ENCODE results near the gene UBL5. TPM values are rescaled to one million over a fixed set of nuclear protein-coding genes. Genes with fewer than 3 reads are reported as not detected.
A peak's percentile ranks its signal among the peaks of the same experiment; 100 is the strongest.
"Not testable (repeated sequence)": the region's sequence is repeated elsewhere in the genome, so short reads cannot be mapped to it uniquely, and the experiment has no call there.

Gene UBL5
- polyA plus RNA-seq (2014; cell fraction: cytosol; rRNA removed), result 698 and 2,369 TPM in 2 replicates
- polyA plus RNA-seq (2014; cell fraction: nucleus; rRNA removed), result 345 and 644 TPM in 2 replicates

DNA sequence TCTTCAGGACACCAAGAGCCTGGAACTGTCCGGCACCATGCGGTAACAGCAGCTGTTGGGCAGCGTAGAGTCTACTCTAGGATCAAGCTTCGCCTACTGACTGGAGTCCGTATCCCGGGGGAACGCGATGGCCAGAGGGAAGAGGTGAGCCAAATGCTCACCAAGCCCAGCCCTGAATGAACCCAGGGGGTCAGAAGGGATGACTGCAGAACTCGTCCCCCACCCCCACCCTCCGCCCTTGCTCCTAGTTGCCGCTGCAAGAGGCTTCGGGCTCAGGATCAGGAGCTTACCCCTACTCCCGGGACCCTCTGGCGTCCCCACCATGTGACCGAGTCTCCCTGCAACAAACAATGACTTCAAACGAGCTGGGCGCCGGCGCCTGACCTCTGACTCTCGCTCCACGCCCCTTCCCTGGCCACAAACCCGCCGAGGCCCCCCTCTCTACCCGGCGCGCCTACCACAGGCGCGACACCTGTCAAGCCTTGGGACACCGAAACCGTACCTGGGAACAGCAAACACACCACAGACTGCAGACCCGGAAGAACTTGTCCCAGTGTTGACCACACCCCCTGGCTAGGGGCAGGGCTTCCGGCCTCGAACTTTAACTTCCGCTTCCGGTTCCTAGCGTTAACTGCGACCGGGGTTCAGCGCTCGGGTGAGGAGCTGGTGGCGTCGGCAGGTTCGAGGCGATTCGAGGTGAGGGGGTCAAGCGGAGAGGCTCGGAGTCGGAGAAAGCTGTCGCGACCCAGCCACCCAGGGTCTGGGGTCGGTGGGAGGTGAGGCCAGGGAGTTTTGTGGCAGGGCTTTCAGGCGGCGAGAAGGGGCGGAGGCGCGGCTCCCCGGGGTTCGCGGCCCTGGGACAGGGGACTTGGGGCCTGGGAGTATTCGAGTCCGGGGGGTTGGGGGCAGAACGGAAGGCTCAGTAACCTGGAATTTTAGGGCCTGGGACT is at the start of gene UBL5:
TSS of gene UBL5 (plus strand) at position 630 of the 950 bp plus-strand sequence. CDS start 420 bp downstream, outside the sequence.
- peak; percentile 88 for DNase-seq (ENCODE audit: low spot score)

DNA sequence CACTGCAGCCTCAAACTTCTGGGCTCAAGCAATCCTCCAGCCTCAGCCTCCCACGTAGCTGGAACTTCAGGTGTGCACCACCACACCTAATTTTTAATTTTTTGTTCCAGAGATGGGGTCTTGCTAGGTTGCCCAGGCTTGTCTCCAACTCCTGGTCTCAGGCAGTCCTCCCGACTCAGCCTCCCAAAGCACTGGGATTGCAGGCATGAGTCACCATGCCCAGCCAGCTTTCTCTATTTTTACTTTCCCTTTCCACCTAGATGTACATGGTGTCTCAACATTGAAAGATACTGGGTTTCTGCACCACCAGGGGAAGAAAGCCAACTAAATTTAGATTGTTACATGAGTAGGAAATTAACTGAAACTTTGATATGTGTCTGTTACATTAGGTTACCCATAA is 45.4 kb upstream of the UBL5 start:
- no peak for DNase-seq (ENCODE audit: low spot score)

DNA sequence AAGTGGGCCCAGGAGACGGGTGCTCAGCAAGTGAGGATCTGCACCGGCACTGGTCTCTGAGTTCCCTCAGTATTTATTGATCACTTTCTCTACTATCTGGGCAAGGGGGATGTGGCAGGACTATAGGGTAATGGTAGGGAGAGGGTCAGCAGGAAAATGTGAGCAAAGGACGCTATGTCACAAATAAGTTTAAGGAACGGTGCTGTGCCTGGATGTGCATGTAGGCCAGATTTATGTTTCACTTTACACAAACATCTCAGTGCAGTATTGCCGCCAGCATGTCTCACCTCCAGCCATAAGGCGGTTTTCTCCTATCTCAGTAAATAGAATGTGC is 43.6 kb upstream of the UBL5 start:
- not testable (repeated sequence) for DNase-seq (ENCODE audit: low spot score)

DNA sequence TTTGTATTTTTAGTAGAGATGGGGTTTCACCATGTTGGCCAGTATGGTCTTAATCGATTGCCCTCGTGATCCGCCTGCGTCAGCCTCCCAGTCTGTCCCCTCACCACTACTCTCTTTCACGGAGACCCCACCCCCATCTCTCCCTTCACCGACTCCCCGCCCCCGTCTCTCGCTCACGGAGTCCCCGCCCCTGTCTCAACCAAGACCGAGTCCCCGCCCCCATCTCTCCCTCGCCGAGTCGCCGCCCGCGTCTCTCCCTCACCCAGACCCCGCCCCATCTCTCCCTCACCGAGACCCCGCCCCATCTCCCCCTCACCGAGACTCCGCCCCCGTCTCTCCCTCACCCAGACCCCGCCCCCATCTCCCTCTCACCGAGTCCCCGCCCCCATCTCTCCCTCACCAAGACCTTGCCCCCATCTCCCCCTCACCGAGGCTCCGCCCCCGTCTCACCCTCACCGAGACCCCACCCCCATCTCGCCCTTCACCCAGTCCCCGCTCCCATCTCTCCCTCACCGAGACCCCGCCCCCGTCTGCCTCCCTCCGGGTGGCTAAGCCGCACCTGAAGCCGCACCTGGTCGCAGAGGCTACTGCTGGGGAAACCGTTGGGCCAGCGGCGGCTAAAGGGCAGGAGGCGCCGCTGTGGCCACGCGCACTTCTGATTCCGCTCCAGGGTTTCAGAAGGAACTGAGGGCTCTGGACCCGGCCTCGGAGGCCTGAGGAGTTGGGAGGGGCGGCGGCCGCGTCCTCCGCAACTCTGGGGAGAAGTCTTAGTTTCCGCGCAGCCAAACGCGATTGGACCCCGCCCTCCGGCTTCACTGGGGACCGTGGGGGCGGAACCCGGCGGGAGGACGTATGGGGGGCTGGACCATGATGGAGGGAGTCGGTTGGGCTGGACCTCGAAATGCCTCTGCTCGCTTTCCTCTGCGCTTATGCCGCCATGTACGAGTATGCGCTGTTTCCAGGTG is 42.1 kb upstream of the UBL5 start:
- DNase-seq (ENCODE audit: low spot score), result peak; percentile 89

DNA sequence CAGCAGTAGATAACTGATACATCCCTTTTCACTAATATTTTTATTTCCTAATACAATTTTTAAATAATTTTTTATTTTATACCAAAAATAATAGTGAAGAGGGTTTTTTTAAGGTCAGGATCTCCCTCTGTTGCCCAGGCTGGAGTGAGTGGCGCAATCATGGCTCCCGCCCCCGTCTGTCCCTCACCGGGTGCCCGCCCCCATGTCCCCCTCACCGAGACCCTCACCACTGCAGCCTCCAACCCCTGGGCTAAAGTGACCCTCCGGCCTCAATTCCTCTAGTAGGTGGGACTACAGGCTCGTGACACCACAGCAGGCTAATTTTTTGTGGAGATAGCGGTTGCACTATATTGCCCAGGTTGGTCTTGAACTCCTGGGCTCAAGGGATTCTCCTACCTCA is 41.4 kb upstream of the UBL5 start:
- DNase-seq (ENCODE audit: low spot score), result no peak

DNA sequence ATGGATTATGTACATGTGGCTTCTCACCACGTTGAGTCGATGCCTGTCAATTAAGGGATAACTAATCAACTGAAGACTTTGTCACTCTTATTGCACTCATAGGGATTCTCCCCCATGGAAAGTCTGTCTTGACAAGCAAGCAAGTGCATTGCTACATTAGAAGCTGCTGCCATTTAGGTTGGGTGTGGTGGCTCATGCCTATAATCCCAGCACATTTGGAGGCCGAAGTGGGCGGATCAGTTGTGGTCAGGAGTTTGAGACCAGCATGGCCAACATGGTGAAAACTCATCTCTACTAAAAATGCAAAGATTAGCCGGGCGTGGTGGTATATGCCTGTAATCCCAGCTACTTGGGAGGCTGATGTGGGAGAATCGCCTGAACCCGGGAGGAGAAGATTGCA is 40.9 kb upstream of the UBL5 start:
- DNase-seq (ENCODE audit: low spot score), result no peak

DNA sequence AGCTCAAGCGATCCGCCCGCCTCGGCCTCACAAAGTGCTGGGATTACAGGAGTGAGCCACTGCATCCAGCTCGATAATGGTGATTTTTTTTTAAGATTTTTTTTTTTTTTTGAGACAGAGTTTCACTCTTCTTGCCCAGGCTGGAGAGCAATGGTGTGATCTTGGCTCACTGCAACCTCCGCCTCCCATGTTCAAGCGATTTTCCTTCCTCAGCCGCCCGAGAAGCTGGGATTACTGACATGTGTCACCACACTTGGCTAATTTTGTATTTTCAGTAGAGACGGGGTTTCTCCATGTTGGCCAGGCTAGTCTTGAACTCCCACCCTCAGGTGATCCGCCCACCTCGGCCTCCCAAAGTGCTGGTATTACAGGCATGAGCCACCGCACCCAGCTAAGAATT is 39.1 kb upstream of the UBL5 start:
- DNase-seq (ENCODE audit: low spot score), result not testable (repeated sequence)

DNA sequence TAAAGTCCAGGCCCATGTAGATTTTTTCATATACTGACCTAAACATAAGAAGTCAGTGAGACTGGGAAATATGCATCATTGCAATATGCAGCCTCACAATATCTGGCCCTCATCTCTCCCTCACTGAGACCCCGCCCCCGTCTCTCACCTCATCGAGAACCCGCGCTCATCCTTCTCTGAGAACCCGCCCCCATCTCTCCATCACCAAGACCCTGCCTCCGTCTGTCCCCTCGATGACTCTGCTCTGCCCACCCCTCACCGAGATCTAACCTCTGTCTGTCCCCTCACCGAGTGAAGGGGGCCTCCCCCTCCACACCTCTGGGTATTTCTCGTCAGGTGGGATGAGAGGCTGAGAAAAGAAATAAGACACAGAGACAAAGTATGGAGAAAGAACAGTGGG is 38.7 kb upstream of the UBL5 start:
- DNase-seq (ENCODE audit: low spot score), result no peak

DNA sequence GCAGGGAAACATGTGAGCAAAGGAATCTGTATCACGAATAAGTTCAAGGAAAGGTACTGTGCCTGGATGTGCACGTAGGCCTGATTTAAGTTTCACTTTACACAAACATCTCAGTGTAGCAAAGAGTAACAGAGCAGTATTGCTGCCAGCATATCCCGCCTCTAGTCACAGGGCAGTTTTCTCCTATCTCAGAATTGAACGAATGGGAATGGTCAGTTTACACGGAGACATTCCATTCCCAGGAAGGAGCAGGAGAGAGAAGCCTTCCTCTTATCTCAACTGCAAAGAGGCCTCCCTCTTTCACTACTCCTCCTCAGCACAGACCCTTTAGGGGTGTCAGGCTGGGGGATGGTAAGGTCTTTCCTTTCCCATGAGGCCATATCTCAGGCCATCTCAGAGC is 38.1 kb upstream of the UBL5 start:
- not testable (repeated sequence) for DNase-seq (ENCODE audit: low spot score)

DNA sequence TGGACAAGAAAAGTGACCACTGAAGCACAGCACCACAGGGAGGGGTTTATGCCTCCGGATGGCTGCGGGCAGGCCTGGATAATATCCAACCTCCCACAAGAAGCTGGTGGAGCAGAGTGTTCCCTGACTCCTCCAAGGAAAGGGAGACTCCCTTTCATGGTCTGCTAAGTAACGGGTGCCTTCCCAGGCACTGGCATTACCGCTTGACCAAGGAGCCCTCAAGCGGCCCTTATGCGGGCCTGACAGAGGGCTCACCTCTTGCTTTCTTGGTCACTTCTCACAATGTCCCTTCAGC is 36.7 kb upstream of the UBL5 start:
- not testable (repeated sequence) for DNase-seq (ENCODE audit: low spot score)

DNA sequence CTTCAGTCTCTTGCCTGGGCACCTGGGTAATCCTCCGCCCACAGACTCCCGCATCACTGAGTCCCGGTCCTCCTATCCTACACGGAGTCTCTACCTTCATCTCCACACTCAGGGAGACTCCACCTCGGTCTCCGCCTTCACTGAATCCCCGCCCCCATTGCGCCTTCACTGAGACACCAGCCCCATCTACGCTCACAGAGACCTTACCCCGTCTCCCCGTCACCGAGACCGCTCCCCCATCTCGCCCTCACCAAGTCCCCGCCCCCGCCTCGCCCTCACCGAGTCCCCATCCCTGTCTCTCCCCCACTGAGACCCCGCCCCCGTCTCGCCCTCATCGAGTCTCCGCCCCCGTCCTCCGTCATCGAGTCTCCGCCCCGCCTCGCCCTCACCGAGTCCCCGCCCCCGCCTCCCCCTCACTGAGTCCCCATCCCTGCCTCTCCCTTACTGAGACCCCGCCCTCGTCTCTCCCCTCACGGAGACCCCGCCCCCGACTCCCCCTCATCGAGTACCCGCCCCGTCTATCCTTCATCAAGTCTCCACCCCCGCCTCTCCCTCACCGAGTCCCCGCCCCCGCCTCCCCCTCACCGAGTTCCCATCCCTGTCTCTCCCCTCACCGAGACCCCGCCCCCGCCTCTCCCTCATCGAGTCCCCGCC is 36.0 kb upstream of the UBL5 start:
- DNase-seq (ENCODE audit: low spot score), result peak; percentile 85

DNA sequence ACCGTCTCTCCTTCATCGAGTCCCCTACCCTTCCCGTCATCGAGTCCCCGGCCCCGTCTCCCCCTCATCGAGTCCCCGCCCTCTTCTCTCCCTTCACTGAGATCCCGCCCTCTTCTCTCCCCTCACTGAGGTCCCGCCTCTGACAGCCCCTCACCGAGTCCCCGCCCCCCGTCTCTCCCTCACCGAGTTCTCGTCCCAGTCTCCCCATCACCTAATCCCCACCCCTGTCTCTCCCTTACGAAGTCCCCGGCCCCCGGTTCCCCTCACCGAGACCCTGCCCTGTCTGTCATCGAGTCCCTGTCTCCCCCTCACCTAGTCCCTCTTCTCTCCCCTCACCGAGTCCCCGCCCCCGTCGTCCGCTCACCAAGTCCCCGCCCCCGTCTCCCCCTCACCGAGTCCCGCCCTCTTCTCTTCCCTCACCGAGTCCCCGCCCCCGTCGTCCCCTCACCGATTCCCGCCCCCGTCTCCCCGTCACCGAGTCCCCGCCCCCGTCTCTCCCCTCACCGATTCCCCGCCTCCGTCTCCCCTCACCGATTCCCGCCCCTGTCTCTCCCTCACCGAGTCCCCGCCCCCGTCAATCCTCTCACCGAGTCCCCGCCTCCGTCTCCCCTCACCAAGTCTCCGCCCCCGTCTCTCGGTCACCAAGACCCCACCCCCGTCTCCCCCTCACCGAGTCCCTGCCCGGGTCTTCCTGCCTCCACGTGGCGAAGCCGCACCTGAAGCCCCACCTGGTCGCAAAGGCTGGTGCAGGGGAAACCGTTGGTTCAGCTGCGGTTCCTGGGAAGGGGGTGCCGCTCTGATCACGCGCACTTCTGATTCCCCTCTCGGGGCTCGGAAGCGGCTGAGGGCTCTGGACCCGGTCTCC is 35.3 kb upstream of the UBL5 start:
- peak; percentile 82 for DNase-seq (ENCODE audit: low spot score)

DNA sequence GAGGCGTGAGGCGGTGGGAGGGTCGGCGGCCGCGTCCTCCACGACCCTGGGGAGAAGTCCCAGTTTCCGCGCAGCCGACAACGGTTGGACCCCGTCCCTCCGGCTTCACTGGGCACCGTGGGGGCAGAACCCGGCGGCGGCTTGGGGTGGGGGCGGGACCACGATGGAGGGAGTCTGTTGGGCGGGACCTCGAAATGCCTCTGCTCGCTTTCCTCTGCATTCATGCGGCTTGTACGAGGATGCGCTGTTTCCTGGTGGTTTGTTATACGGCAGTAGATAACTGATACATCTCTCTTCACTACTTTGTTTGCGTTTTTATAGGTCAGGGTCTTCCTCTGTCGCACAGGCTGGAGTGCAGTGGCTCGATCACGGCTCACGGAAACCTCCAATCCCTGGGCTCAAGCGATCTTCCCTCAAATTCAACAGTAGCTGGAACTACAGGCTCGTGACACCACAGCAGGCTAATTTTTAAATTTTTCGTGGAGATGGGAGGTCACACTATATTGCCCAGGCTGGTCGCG is 34.6 kb upstream of the UBL5 start:
- no peak for DNase-seq (ENCODE audit: low spot score)

DNA sequence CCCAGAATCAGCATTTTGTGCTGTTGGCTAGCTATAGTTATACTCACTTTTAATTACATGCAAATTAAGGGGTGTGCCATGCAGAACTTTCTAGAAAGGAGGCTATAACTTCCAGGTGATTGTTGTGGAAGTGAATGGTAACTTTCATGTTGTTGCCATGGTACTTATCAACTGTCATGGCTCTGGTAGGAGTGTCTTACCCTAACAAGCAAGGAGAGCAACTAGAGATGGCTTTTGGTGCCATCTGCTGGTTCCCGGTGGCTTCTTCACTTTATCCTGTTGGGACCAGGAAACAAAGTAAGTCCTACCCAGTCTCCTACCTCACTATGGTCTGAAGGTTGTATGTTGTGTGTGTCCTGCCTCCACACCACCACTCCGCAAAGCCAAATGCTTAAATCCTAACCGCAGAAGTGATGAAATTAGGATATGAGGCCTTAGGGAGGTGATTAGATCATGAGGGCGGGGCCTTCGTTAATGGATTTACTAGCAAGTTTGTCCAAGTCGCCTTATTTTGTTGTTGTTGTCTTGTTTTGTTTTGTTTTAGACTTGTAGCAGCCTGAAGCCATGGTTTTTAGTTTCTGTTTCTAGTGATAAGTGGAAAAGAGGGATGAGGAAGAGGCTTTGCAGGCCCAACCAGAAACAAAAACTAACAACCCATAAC is 31.5 kb upstream of the UBL5 start:
- peak; percentile 90 for DNase-seq (ENCODE audit: low spot score)

DNA sequence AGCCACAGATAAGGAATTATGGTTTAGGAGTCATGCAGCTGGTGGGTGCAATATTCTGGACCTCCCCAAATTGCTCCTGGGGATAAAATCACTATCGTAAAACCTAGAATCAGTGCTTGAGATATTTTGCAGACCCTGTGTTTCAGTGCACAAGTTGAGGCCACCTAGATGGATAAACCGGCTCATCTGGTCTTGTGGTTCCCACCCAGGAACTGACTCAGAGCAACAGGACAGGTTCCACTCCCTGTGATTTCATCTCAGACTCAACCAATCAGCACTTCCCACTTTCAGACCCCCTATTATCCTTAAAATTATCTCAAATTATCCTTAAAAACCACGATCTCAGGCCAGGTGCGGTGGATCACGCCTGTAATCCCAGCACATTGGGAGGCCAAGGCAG is 29.8 kb upstream of the UBL5 start:
- DNase-seq (ENCODE audit: low spot score), result no peak

DNA sequence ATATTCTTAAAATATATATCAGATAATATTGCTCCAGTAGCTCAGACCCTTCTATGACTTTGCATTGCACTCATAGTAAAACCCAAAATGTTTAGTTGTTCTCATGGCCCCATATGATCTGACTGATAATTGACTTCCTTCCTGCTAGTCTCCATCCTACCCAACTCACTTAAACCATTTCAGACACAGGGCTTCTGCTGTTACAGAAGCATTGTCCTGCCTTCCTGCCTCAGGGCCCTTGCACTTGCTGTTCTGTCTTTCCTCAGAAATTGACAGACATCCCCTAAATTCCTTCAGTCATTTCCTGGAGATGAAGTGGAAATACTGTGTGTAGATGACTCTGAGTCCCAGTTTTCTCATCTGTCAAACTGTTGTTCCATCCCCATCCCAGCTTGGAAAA is 28.6 kb upstream of the UBL5 start:
- no peak for DNase-seq (ENCODE audit: low spot score)

DNA sequence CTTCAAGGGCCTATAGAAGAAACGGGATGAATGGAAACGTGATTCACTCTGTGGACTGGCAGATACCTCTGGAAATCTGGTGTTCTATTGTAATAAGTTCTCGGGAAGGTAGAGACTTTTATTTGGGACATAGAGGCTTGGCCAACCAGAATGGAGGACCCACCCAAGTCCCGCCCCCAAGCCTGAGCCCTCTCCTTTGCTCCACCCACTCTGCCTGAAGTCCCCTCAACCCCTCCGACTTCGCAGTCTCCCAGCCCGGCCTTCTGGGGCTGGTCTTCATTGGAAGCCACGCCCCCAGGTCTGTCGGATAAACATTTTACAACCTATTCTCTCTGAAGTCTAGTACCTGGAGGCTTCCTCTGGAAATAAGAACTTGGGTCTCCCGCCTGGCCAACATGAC is 25.7 kb upstream of the UBL5 start:
- no peak for DNase-seq (ENCODE audit: low spot score)

DNA sequence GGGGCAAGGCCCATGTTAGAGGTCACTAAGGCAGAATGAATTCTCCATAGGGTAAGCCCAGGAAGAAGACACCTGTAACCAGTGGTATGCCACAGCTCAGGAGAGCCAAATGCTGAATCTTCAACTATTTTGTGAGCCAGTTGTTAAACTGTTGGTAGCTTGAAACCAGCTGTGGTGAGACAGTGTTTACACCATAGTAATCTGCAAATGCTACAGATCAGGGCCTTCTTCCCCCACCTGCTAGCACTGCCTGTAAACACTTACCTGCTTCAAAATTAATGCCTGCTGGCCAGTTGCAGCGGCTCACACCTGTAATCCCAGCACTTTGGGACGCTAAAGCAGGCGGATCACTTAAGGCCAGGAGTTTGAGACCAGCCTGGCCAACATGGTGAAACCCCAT is 20.9 kb upstream of the UBL5 start:
- no peak for DNase-seq (ENCODE audit: low spot score)

DNA sequence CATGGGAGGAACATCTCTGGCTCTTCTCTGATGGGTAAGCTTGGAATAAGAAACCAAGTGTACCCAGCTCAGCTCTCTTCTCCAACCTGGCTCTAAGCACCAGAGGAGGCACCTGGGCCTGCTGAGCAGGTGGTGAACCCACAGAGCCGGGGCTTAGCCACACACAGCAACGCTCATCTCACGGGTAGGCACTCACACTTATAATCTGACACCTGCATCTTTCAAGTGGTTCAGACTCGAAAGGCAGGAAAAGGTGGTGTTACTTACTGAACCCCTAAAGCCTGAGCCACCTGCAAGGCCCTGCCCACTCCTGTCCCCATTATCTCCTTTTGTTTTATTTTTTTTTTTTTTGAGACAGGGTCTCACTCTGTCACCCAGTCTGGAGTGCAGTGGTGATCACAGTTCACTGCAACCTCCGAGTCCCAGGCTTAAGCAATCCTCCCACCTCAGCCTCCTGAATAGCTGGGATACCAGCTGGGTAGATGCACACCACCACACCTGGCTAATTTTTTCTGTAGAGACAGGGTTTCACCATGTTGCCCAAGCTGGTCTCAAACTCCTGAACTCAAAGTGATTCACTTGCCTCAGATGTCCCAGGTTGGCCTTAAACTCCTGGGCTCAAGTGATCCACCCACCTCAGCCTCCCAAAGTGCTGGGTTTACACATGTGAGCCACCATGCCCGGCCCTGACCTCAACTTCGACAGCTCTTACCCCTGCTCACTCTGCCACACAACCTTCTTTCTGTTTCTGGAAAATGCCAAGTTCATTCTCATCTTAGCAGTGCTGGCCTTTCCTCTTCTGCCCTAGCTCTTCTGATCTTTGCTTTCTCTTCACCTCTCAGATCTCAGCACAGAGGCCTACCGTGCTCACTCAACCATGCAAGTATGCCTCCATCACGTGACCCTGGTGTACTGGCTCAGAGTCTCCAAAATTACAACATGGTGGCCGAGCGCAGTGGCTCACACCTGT is 18.6 kb upstream of the UBL5 start:
- no peak for DNase-seq (ENCODE audit: low spot score)
